Gastroesophageal sphincter (tissue), 3 donors: ENCODE measurements around the gene ZBTB6.

ENCODE experiments used
- EP300 ChIP-seq: sonication (generic); formaldehyde crosslinking; IDR thresholded peaks from one replicate; pipeline ENCODE4 v1.6.1; 2017; ENCODE audit warnings: antibody characterized with exemption, mild to moderate bottlenecking
- POLR2A ChIP-seq, 2 donors: fragments of 450-650 bp; IDR thresholded peaks; one replicate each; pipeline ENCODE4 v1.6.1; 2017; ENCODE audit warnings: antibody characterized with exemption in 2 of 2, mild to moderate bottlenecking in 2 of 2, moderate library complexity in 1 of 2
- POLR2AphosphoS5 ChIP-seq: sonication (generic); formaldehyde crosslinking; IDR thresholded peaks from one replicate; pipeline ENCODE4 v1.6.1; 2017; ENCODE audit warnings: antibody characterized with exemption
- TF ChIP-seq, protein P1 (sequence below), 4 experiments: fragments of 200-600 bp in 2 of 4; fragments of 450-650 bp in 2 of 4; sonication (generic) in 1 of 4; IDR thresholded peaks; one replicate each; pipeline ENCODE4 v1.5.1; 2017 to 2019; ENCODE audit warnings: antibody characterized with exemption in 4 of 4, mild to moderate bottlenecking in 2 of 4, moderate library complexity in 2 of 4

DNA sequence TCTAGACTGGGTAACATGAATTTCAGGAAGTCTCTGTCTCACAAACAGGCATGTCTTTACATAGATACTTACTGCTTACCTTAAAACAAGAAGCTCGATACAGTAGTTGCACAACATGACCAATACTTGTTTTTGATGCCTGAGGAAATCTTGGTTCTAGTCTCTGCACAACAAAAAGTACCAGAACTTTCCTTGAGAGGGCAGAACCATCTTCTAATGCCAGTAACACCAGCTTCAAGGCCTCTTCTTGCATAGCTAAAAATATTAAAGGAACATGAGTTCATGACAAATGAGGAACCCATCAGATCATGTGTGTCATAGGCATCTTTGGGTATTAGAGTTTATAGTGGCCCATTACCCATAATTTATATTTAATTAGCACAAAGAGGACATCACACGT lies 30.0 kb downstream of the ZBTB6 start:
- TF ChIP-seq, protein P1, sequence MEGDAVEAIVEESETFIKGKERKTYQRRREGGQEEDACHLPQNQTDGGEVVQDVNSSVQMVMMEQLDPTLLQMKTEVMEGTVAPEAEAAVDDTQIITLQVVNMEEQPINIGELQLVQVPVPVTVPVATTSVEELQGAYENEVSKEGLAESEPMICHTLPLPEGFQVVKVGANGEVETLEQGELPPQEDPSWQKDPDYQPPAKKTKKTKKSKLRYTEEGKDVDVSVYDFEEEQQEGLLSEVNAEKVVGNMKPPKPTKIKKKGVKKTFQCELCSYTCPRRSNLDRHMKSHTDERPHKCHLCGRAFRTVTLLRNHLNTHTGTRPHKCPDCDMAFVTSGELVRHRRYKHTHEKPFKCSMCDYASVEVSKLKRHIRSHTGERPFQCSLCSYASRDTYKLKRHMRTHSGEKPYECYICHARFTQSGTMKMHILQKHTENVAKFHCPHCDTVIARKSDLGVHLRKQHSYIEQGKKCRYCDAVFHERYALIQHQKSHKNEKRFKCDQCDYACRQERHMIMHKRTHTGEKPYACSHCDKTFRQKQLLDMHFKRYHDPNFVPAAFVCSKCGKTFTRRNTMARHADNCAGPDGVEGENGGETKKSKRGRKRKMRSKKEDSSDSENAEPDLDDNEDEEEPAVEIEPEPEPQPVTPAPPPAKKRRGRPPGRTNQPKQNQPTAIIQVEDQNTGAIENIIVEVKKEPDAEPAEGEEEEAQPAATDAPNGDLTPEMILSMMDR (IDR thresholded peaks at IDR 0.05) = no peak
- TF ChIP-seq POLR2A (IDR thresholded peaks at IDR 0.05) = no peak
- no peak for TF ChIP-seq EP300
- no peak for TF ChIP-seq POLR2AphosphoS5
